H1 (cell line): Measurements from ENCODE around the gene BCL11A. TPM values are rescaled to one million over a fixed set of nuclear protein-coding genes. Genes with fewer than 3 reads are reported as not detected.
A peak's percentile ranks its signal among the peaks of the same experiment; 100 is the strongest.

Experiments used
- CTCF ChIA-PET: fragments of 300-600 bp; sonication (Branson Sonifier 250); formaldehyde crosslinking; loops from one replicate; lab custom pipeline; 2021; ENCODE audit not compliant: partially characterized antibody; lab: Charles Lee
- POLR2A ChIA-PET: fragments of 300-600 bp; sonication (Branson Sonifier 250); formaldehyde crosslinking; loops from one replicate; lab custom pipeline; 2021; ENCODE audit warnings: inconsistent platforms; ENCODE audit not compliant: partially characterized antibody; lab: Charles Lee
- DNase-seq, 2 experiments: peaks; one replicate each; pipeline versions ENCODE4 v3.0.0 to v3.0.0-alpha.2; 2010 to 2022; ENCODE audit warnings: low spot score in 2 of 2, low read depth in 1 of 2, mixed read lengths in 1 of 2
- FAIRE-seq: peaks from 2 replicates; lab custom pipeline; 2011; peaks lifted over from hg19 to GRCh38; lab: Jason Lieb, UNC
- H2AFZ ChIP-seq: 2 replicates; pipeline ENCODE4 v1.8.1; 2012; ENCODE audit warnings: low read length, inconsistent platforms
- H2AK5ac ChIP-seq: 2 replicates; pipeline ENCODE4 v1.6.1; 2013; ENCODE audit warnings: low read depth, low read length
- H2BK120ac ChIP-seq: replicated peaks from 2 replicates; pipeline ENCODE3; 2013; ENCODE audit warnings: low read depth, low read length, inconsistent platforms
- H2BK12ac ChIP-seq: 2 replicates; pipeline ENCODE4 v1.6.1; 2013; ENCODE audit warnings: low read depth, low read length
- H2BK15ac ChIP-seq: 2 replicates; pipeline ENCODE4 v1.6.1; 2013; ENCODE audit warnings: low read length
- H2BK20ac ChIP-seq: 2 replicates; pipeline ENCODE4 v1.6.1; 2013; ENCODE audit warnings: low read length
- H2BK5ac ChIP-seq: 2 replicates; pipeline ENCODE4 v1.6.1; 2013; ENCODE audit warnings: low read depth, low read length
- H3K14ac ChIP-seq: 2 replicates; pipeline ENCODE4 v1.6.1; 2013; ENCODE audit warnings: inconsistent platforms; ENCODE audit not compliant: insufficient read length
- H3K18ac ChIP-seq: 2 replicates; pipeline ENCODE4 v1.6.1; 2013; ENCODE audit warnings: low read length; ENCODE audit errors: extremely low read depth
- H3K23ac ChIP-seq: 2 replicates; pipeline ENCODE4 v1.6.1; 2013; ENCODE audit warnings: inconsistent platforms; ENCODE audit not compliant: insufficient read length
- H3K23me2 ChIP-seq: 2 replicates; pipeline ENCODE4 v1.6.1; 2013; ENCODE audit warnings: low read depth, low read length
- H3K27ac ChIP-seq: 2 replicates; pipeline ENCODE4 v1.6.1; 2011; ENCODE audit warnings: low read depth, low read length, inconsistent platforms
- H3K27me3 ChIP-seq, 4 experiments: replicated peaks in 1 of 4; 1 replicate in 1 of 4; 2 replicates in 3 of 4; pipeline versions ENCODE4 v1.6.1 to v1.8.1; 2011 to 2013; ENCODE audit warnings: low read length in 3 of 4, mild to moderate bottlenecking in 3 of 4, inconsistent platforms in 2 of 4, mixed read lengths in 2 of 4, moderate library complexity in 1 of 4; ENCODE audit not compliant: control insufficient read depth in 3 of 4, insufficient read depth in 3 of 4; ENCODE audit errors: extremely low read depth in 1 of 4
- H3K36me3 ChIP-seq, 4 experiments: 2 replicates each; pipeline versions ENCODE4 v1.6.1 to v1.8.1; 2011 to 2013; ENCODE audit warnings: mild to moderate bottlenecking in 4 of 4, low read length in 3 of 4, moderate library complexity in 2 of 4, control low read depth in 1 of 4, inconsistent platforms in 1 of 4; ENCODE audit not compliant: insufficient read depth in 4 of 4, control insufficient read depth in 2 of 4
- H3K4ac ChIP-seq: replicated peaks from 2 replicates; pipeline ENCODE3; 2013; ENCODE audit warnings: low read length, low read depth, mixed read lengths, inconsistent platforms; ENCODE audit not compliant: insufficient read length
- H3K4me1 ChIP-seq, 4 experiments: replicated peaks in 1 of 4; 1 replicate in 1 of 4; 2 replicates in 3 of 4; pipeline versions ENCODE4 v1.6.1 to v1.8.1; 2011 to 2013; ENCODE audit warnings: low read length in 3 of 4, inconsistent platforms in 2 of 4, mixed read lengths in 1 of 4; ENCODE audit not compliant: insufficient read depth in 4 of 4, control insufficient read depth in 3 of 4
- H3K4me2 ChIP-seq, 2 experiments: 2 replicates each; pipeline versions ENCODE4 v1.6.1 to v1.8.1; 2011 to 2013; ENCODE audit warnings: low read depth in 2 of 2, low read length in 2 of 2, control low read depth in 1 of 2, inconsistent platforms in 1 of 2, mild to moderate bottlenecking in 1 of 2; ENCODE audit not compliant: insufficient read depth in 1 of 2
- H3K4me3 ChIP-seq, 4 experiments: fragments of 200-600, 300-600 bp in 1 of 4; sonication (generic), shearing (Covaris generic), sonication (Bioruptor Twin) in 1 of 4; 2 replicates each; pipeline versions ENCODE4 v1.5.1 to v1.8.1; 2011 to 2016; ENCODE audit warnings: low read length in 4 of 4, low read depth in 3 of 4, control low read depth in 2 of 4, inconsistent platforms in 2 of 4, mild to moderate bottlenecking in 2 of 4, mixed read lengths in 1 of 4, moderate library complexity in 1 of 4; ENCODE audit not compliant: insufficient read depth in 2 of 4; ENCODE audit errors: extremely low read depth in 1 of 4
- H3K56ac ChIP-seq: replicated peaks from 2 replicates; pipeline ENCODE3; 2013; ENCODE audit warnings: low read depth, mild to moderate bottlenecking, mixed read lengths, low read length, inconsistent platforms; ENCODE audit not compliant: insufficient read length
- H3K79me1 ChIP-seq: 2 replicates; pipeline ENCODE4 v1.6.1; 2013; ENCODE audit warnings: low read depth, low read length, control low read depth
- H3K79me2 ChIP-seq, 2 experiments: 2 replicates each; pipeline versions ENCODE4 v1.6.1 to v1.8.1; 2012 to 2013; ENCODE audit warnings: low read length in 2 of 2, mild to moderate bottlenecking in 2 of 2, inconsistent platforms in 1 of 2; ENCODE audit not compliant: insufficient read depth in 2 of 2, control insufficient read depth in 1 of 2
- H3K9ac ChIP-seq, 4 experiments: replicated peaks in 1 of 4; 1 replicate in 1 of 4; 2 replicates in 3 of 4; pipeline versions ENCODE4 v1.6.1 to v1.8.1; 2011 to 2013; ENCODE audit warnings: low read depth in 3 of 4, low read length in 3 of 4, control low read depth in 2 of 4, mild to moderate bottlenecking in 2 of 4, moderate library complexity in 2 of 4, inconsistent platforms in 1 of 4; ENCODE audit errors: extremely low read depth in 1 of 4
- H3K9me3 ChIP-seq, 2 experiments: 2 replicates each; pipeline versions ENCODE4 v1.6.1 to v1.8.1; 2012 to 2013; ENCODE audit warnings: mild to moderate bottlenecking in 2 of 2, moderate library complexity in 2 of 2, control low read depth in 1 of 2, inconsistent platforms in 1 of 2, low read depth in 1 of 2, low read length in 1 of 2, mixed read lengths in 1 of 2; ENCODE audit not compliant: insufficient read depth in 2 of 2
- H4K20me1 ChIP-seq, 2 experiments: replicated peaks in 1 of 2; 2 replicates each; pipeline versions ENCODE3 to v1.8.1; 2011 to 2013; ENCODE audit warnings: inconsistent platforms in 2 of 2, low read length in 2 of 2, mild to moderate bottlenecking in 1 of 2; ENCODE audit not compliant: insufficient read depth in 2 of 2, control insufficient read depth in 1 of 2
- H4K5ac ChIP-seq: 2 replicates; pipeline ENCODE4 v1.6.1; 2013; ENCODE audit warnings: low read length, low read depth, mixed read lengths, inconsistent platforms; ENCODE audit not compliant: insufficient read length
- H4K8ac ChIP-seq: 2 replicates; pipeline ENCODE4 v1.8.0; 2013; ENCODE audit warnings: mild to moderate bottlenecking, moderate library complexity, low read length, inconsistent platforms; ENCODE audit not compliant: insufficient read depth; ENCODE audit errors: extremely low read depth
- H4K91ac ChIP-seq: replicated peaks from 2 replicates; pipeline ENCODE3; 2013; ENCODE audit warnings: low read length, mixed read lengths, inconsistent platforms; ENCODE audit not compliant: insufficient read length
- KDM5A ChIP-seq: fragments of 200-600 bp; IDR thresholded peaks from 2 replicates; pipeline ENCODE4 v1.7.1; 2012; ENCODE audit warnings: mild to moderate bottlenecking, low read length, inconsistent platforms, mixed read lengths
- SRF ChIP-seq: IDR thresholded peaks from 2 replicates; pipeline ENCODE4 v1.6.1; 2011; ENCODE audit warnings: mild to moderate bottlenecking, low read depth, low read length, moderate library complexity
- WGBS, 2 experiments: shearing (Covaris generic) in 1 of 2; methylation state at CpG; one replicate each; pipeline versions ENCODE4 v1.1.6 to v1.1.7; 2013 to 2015; ENCODE audit warnings: low lambda C conversion rate in 2 of 2, mixed read lengths in 2 of 2, inconsistent platforms in 1 of 2, low coverage in 1 of 2, missing lambda C conversion rate in 1 of 2; ENCODE audit not compliant: insufficient replicate concordance in 2 of 2, insufficient coverage in 1 of 2, insufficient read length in 1 of 2; ENCODE audit errors: extremely low coverage in 1 of 2, missing lambda C conversion rate in 1 of 2; 5-methylcytosine and 5-hydroxymethylcytosine counted together
- polyA plus RNA-seq, 7 experiments: library from polyadenylated mRNA; depleted of rRNA in 3 of 7; stranded (reverse) in 5 of 7; unstranded in 2 of 7; fragments of >200 nt in 5 of 7; fragments of 200-250 nt in 2 of 7; gene quantifications; 1 replicate in 5 of 7; 2 replicates in 1 of 7; 4 replicates in 1 of 7; pipeline versions ENCODE4 v1.2.1 to v1.2.3, GENCODE V29; 2011 to 2013; ENCODE audit warnings: missing spikeins in 2 of 7, mixed read lengths in 2 of 7
- total RNA-seq: library from RNA; stranded (reverse); fragmentation: NEBNext Ultra II Directional; extraction: Animal tissue kit (Norgen Biotek cat#: 25700); gene quantifications from 2 replicates; pipeline ENCODE4 v1.2.1, GENCODE V29; 2021

BCL11A gene
- total and polyA plus RNA-seq, 2 of the 8 experiments (the other 6 are each of a cell fraction or from before 2014, with no cell fraction given) = 11.9 to 59.3 TPM

GRCh38 chr2:60586081-60586480, 32.6 kb upstream of the BCL11A start:
- Histone ChIP-seq H4K5ac (no peak overlapping the region), H4K8ac (no peak overlapping the region), H3K4me3 (no peak overlapping the region), H3K9ac (no peak overlapping the region), H3K23ac (no peak overlapping the region), H4K91ac (no peak overlapping the region), H2BK12ac (no peak overlapping the region), H2AFZ (no peak overlapping the region), H3K4ac (no peak overlapping the region), H3K27ac (no peak overlapping the region), H3K14ac (no peak overlapping the region), H3K56ac (no peak overlapping the region), H3K79me2 (no peaks in the 10 kb centered on the region), H3K23me2 (no peaks in the 10 kb centered on the region; the same call in 1 of the 2 replicates), H3K79me1 (no peaks in the 10 kb centered on the region), H2BK20ac (no peak overlapping the region), H2BK120ac (no peak overlapping the region), H3K18ac (no peak overlapping the region), H3K4me2 (no peak overlapping the region), H4K20me1 (no peaks in the 10 kb centered on the region), H3K27me3 (peaks cover 0 to 7% (median 4%) of the 10 kb centered on the region in 4 experiments; a peak in 5 of 7 replicates), H2AK5ac (no peak overlapping the region), H3K9me3 (no peaks in the 10 kb centered on the region), H2BK5ac (no peak overlapping the region), H3K4me1 (no peaks in the 10 kb centered on the region), H2BK15ac (no peak overlapping the region), H3K36me3 (no peaks in the 10 kb centered on the region)
- TF ChIP-seq KDM5A = no peak
- TF ChIP-seq SRF = no peak
- ChIA-PET CTCF (interaction anchor here (0.6 to 16.0 kb wide), 6 partner anchors 13 to 128 kb away, joined by 3 to 240 read pairs (median 4); no protein-coding TSS in a partner anchor), POLR2A (interaction anchor here (1.7 kb wide), 1 partner anchor 36 kb away, joined by 5 read pairs; no protein-coding TSS in a partner anchor)
- WGBS, 2 experiments = 95% methylated on average over 6 of the region's 6 CpGs; no CpG with 5 or more reads in 1 of the 2 experiments
- no peak for FAIRE-seq
- DNase-seq = peak in 1 of 2 experiments; percentile 17
